GM23248 (cell line): ENCODE data around the gene GRIN2C. TPM values are rescaled to one million over a fixed set of nuclear protein-coding genes. Genes with fewer than 3 reads are reported as not detected.

Experiments used
- DNase-seq: peaks from one replicate; pipeline ENCODE4 v3.0.0-alpha.2; 2015
- H2AFZ ChIP-seq: fragments of 200-600 bp; sonication (generic); 2 replicates; pipeline ENCODE4 v1.6.1; 2016; ENCODE audit warnings: antibody characterized with exemption
- H3F3A ChIP-seq: fragments of 200-600 bp; sonication (generic); 2 replicates; pipeline ENCODE4 v1.6.1; 2016; ENCODE audit warnings: mild to moderate bottlenecking, antibody characterized with exemption, mixed run types; ENCODE audit not compliant: insufficient read depth
- H3K27ac ChIP-seq: fragments of 200-600 bp; sonication (generic); 2 replicates; pipeline ENCODE4 v1.5.1; 2016; ENCODE audit warnings: mild to moderate bottlenecking
- H3K27me3 ChIP-seq: fragments of 200-600 bp; sonication (generic); replicated peaks from 2 replicates; pipeline ENCODE4 v1.6.1; 2016; ENCODE audit warnings: mild to moderate bottlenecking; ENCODE audit not compliant: insufficient read depth
- H3K36me3 ChIP-seq: fragments of 200-600 bp; sonication (generic); 2 replicates; pipeline ENCODE4 v1.6.1; 2016; ENCODE audit warnings: low read depth, mild to moderate bottlenecking
- H3K4me1 ChIP-seq: fragments of 200-600 bp; sonication (generic); 2 replicates; pipeline ENCODE4 v1.6.1; 2016; ENCODE audit warnings: mild to moderate bottlenecking; ENCODE audit not compliant: insufficient read depth
- H3K4me2 ChIP-seq: fragments of 200-600 bp; sonication (generic); one replicate; pipeline ENCODE4 v1.6.1; 2016; ENCODE audit warnings: mild to moderate bottlenecking; ENCODE audit not compliant: unreplicated experiment
- H3K4me3 ChIP-seq: fragments of 200-600 bp; sonication (generic); 2 replicates; pipeline ENCODE4 v1.5.1; 2016; ENCODE audit warnings: mild to moderate bottlenecking
- H3K79me2 ChIP-seq: fragments of 200-600 bp; sonication (generic); 2 replicates; pipeline ENCODE4 v1.6.1; 2016; ENCODE audit warnings: mild to moderate bottlenecking; ENCODE audit not compliant: insufficient read depth
- H3K9ac ChIP-seq: fragments of 200-600 bp; sonication (generic); 2 replicates; pipeline ENCODE4 v1.6.1; 2016; ENCODE audit warnings: mild to moderate bottlenecking
- H3K9me2 ChIP-seq: fragments of 200-600 bp; sonication (generic); 2 replicates; pipeline ENCODE4 v1.6.1; 2016; ENCODE audit warnings: mixed run types, mild to moderate bottlenecking, moderate library complexity; ENCODE audit not compliant: insufficient read depth
- H3K9me3 ChIP-seq: fragments of 200-600 bp; sonication (generic); one replicate; pipeline ENCODE4 v1.6.1; 2017; ENCODE audit warnings: low read depth
- H4K20me1 ChIP-seq: fragments of 200-600 bp; sonication (generic); 2 replicates; pipeline ENCODE4 v1.6.0; 2016; ENCODE audit not compliant: insufficient read depth
- EZH2 ChIP-seq: fragments of 200-600 bp; sonication (generic); IDR thresholded peaks from 2 replicates; pipeline ENCODE4 v1.6.1; 2018; ENCODE audit warnings: antibody characterized with exemption, mild to moderate bottlenecking; ENCODE audit not compliant: insufficient read depth, poor library complexity, severe bottlenecking
- EZH2phosphoT487 ChIP-seq: fragments of 200-600 bp; sonication (generic); IDR thresholded peaks from 2 replicates; pipeline ENCODE4 v1.6.1; 2018; ENCODE audit warnings: antibody characterized with exemption, moderate library complexity, mild to moderate bottlenecking, low read depth; ENCODE audit not compliant: insufficient read depth
- WGBS, 2 experiments: methylation state at CpG; one replicate each; pipeline ENCODE4 v1.1.6; 2015 to 2017; ENCODE audit warnings: low lambda C conversion rate in 2 of 2, low coverage in 1 of 2; ENCODE audit errors: missing lambda C conversion rate in 2 of 2; 5-methylcytosine and 5-hydroxymethylcytosine counted together
- in situ Hi-C: fragments of 300-500 bp; cut with MboI; formaldehyde crosslinking; loops from 2 replicates; pipeline ENCODE4 v1.15.0; 2020
- polyA plus RNA-seq: library from polyadenylated mRNA; unstranded; fragments of >200 nt; fragmentation: Nextera tagmentation; extraction: Ambion mirVana; gene quantifications from 2 replicates; pipeline ENCODE4 v1.2.1, GENCODE V29; 2016
- total RNA-seq: library from RNA; depleted of rRNA; stranded (reverse); fragments of >200 nt; shearing (Covaris generic); gene quantifications from 2 replicates; pipeline ENCODE4 v1.2.3, GENCODE V29; 2014

Gene GRIN2C
- total and polyA plus RNA-seq, 2 experiments from 2014 or later: not detected

DNA sequence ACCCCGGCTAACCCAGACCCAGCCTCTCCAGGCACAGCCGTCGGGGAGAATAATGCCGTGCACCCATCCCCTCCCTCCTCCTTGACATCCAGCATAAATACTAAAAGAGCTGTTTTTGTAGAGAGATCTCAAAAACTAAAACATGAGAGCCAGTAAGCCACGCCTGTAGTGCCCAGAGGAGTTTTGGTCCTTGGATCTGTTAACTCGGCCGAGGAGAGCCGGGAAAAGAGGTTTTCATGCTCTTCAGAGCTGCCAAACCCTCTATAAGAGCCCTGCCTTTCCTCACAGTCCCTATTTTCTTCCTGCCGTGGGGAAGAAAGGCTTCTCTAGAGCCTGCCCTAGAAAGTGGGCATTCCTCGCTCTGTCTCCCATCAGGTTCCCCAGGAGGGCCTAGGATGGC is 53.4 kb downstream of the GRIN2C start:
- no peak for TF ChIP-seq EZH2phosphoT487
- no peak for TF ChIP-seq EZH2
- H3K9me2 ChIP-seq: no peaks in the 10 kb centered on the region
- no peak overlapping the region for H2AFZ ChIP-seq
- no peaks in the 10 kb centered on the region for H3K79me2 ChIP-seq
- no peak overlapping the region for H3K4me2 ChIP-seq
- no peaks in the 10 kb centered on the region for H3F3A ChIP-seq
- no peak for DNase-seq
- no peaks in the 10 kb centered on the region for H3K9me3 ChIP-seq
- in situ Hi-C loops: no loop called here
- 80 to 84% methylated on average over 10 of the region's 10 CpGs for WGBS, 2 experiments
- H4K20me1 ChIP-seq: no peaks in the 10 kb centered on the region
- H3K27me3 ChIP-seq: no peaks in the 10 kb centered on the region
- H3K9ac ChIP-seq: no peak overlapping the region
- H3K27ac ChIP-seq: no peak overlapping the region
- no peaks in the 10 kb centered on the region for H3K4me1 ChIP-seq
- no peaks in the 10 kb centered on the region for H3K36me3 ChIP-seq
- H3K4me3 ChIP-seq: no peak overlapping the region

DNA sequence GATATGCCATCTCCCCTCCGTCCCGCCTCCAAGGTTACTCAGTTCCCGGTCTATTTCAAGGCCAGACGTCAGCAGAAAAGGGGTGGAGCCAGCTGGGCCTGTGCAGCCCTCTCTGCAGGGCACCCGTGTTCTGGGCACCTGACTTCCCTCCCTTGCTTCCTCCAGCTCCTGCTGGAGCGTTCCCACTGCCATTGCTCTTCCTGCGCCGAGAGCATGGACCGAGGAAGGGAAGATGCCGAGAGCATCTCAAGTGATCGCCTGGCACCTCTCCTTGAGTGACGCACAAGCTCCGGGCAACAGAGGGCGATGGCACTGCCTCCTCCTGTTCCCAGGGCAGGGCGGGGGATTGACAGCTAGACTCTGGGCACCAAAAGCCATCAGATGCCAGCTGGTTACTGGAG is 54.1 kb downstream of the GRIN2C start:
- Histone ChIP-seq H3K79me2 (no peaks in the 10 kb centered on the region), H3K36me3 (no peaks in the 10 kb centered on the region), H3K27me3 (no peaks in the 10 kb centered on the region), H4K20me1 (no peaks in the 10 kb centered on the region), H3K27ac (no peak overlapping the region), H3F3A (no peaks in the 10 kb centered on the region), H3K9ac (no peak overlapping the region), H2AFZ (no peak overlapping the region), H3K4me1 (no peaks in the 10 kb centered on the region), H3K4me2 (no peak overlapping the region), H3K4me3 (no peak overlapping the region), H3K9me2 (no peaks in the 10 kb centered on the region), H3K9me3 (no peaks in the 10 kb centered on the region)
- DNase-seq: no peak
- in situ Hi-C loops: no loop called here
- TF ChIP-seq EZH2phosphoT487 (no peak), EZH2 (no peak)
- WGBS, 2 experiments: 85% methylated on average over 15 of the region's 15 CpGs

DNA sequence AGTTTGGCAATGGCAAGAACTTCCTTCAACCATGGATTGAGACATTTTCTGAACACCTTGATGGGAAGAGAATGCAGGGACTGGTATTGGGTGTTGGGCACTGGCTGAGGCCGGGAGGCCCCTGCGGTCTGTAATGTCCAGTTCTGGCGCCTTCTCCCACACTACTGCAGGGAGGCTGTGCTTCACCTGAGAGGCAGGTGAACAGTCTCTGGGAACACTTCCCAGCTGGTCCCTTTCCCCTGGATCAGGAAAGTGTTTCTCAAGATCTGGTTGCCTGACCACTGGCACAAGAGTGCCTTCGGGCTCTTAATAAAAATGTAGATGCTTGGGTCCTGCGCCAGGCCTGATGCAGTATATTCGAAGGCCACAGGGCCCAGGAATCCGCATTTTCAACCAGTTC is 55.0 kb downstream of the GRIN2C start:
- no peak for DNase-seq
- H3K4me2 ChIP-seq: no peak overlapping the region
- TF ChIP-seq EZH2 (no peak), EZH2phosphoT487 (no peak)
- H3F3A ChIP-seq: no peaks in the 10 kb centered on the region
- H3K9me3 ChIP-seq: no peaks in the 10 kb centered on the region
- in situ Hi-C loops: no loop called here
- no peak overlapping the region for H2AFZ ChIP-seq
- WGBS, 2 experiments: 88 to 92% methylated on average over 7 of the region's 7 CpGs
- H3K9me2 ChIP-seq: no peaks in the 10 kb centered on the region
- H3K4me1 ChIP-seq: no peaks in the 10 kb centered on the region
- no peak overlapping the region for H3K9ac ChIP-seq
- H3K36me3 ChIP-seq: no peaks in the 10 kb centered on the region
- H3K4me3 ChIP-seq: no peak overlapping the region
- no peak overlapping the region for H3K27ac ChIP-seq
- H3K27me3 ChIP-seq: no peaks in the 10 kb centered on the region
- no peaks in the 10 kb centered on the region for H3K79me2 ChIP-seq
- no peaks in the 10 kb centered on the region for H4K20me1 ChIP-seq

DNA sequence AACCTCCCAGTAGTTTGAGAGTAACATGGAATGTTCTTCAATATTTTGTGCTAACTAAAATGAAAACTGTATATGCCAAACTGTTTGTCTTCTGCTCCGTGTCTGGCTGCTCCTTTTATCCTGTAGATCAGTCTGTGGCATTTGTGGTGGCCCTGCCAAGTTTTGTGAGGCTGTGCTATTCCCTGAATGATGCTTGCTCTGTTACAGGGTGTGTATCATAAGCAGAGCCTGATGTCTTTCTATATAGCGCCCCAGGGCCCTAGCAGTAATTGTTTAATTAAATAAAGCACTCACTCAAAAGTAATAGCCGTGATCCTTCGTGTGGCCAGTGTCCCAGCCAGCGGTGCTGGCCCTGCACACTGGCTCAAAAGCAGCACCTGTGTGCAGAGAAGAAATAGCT is 55.7 kb downstream of the GRIN2C start:
- no peak overlapping the region for H3K9ac ChIP-seq
- H3K4me3 ChIP-seq: no peak overlapping the region
- WGBS, 2 experiments: 95% methylated on average over 5 of the region's 5 CpGs
- H3K9me3 ChIP-seq: no peaks in the 10 kb centered on the region
- no peaks in the 10 kb centered on the region for H3F3A ChIP-seq
- no peaks in the 10 kb centered on the region for H3K4me1 ChIP-seq
- H4K20me1 ChIP-seq: no peaks in the 10 kb centered on the region
- H3K27me3 ChIP-seq: no peaks in the 10 kb centered on the region
- H3K4me2 ChIP-seq: no peak overlapping the region
- H2AFZ ChIP-seq: no peak overlapping the region
- no peak overlapping the region for H3K27ac ChIP-seq
- in situ Hi-C loops: no loop called here
- no peak for TF ChIP-seq EZH2phosphoT487
- TF ChIP-seq EZH2: no peak
- no peaks in the 10 kb centered on the region for H3K79me2 ChIP-seq
- no peaks in the 10 kb centered on the region for H3K36me3 ChIP-seq
- DNase-seq: no peak
- no peaks in the 10 kb centered on the region for H3K9me2 ChIP-seq

DNA sequence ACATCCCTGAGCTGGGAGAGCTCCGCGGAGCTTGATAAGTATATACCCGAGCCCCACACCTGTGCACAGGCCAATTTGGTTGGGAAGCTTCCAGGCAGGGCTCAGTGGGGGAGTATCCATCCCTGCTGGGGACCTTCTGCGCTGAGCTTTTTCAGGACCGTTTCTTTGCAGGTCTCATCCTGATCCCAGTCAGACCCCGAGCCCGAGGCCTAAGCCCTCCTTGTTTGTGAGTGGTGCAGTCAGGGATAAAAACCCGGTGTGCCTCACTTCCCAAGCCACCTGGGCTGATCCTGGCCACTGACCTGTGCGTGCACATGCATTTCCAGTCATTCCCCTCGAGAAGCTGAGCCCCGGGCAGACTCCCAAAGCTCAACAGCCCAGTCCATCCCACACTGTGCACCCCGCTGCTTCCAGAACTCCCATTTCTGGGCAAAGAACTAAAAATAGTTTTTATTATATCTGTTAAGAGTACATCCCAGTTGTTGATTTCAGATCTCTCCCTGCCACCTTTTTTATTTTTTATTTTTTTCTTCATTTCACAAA is 56.2 kb downstream of the GRIN2C start:
- Histone ChIP-seq H3K4me2 (no peak overlapping the region), H3K9me2 (no peaks in the 10 kb centered on the region), H4K20me1 (no peaks in the 10 kb centered on the region), H3K4me1 (no peaks in the 10 kb centered on the region), H3K36me3 (no peaks in the 10 kb centered on the region), H3F3A (no peaks in the 10 kb centered on the region), H2AFZ (no peak overlapping the region), H3K9me3 (no peaks in the 10 kb centered on the region), H3K9ac (no peak overlapping the region), H3K27ac (no peak overlapping the region), H3K4me3 (no peak overlapping the region), H3K27me3 (no peaks in the 10 kb centered on the region), H3K79me2 (no peaks in the 10 kb centered on the region)
- TF ChIP-seq EZH2phosphoT487 (no peak), EZH2 (no peak)
- WGBS, 2 experiments: 80 to 84% methylated on average over 12 of the region's 12 CpGs
- no peak for DNase-seq
- in situ Hi-C loops: no loop called here
